Measurements from ENCODE around the gene MEGF6. TPM values are rescaled to one million over a fixed set of nuclear protein-coding genes. Genes with fewer than 3 reads are reported as not detected.

The MEGF6 gene
- total and polyA plus RNA-seq, 9 of the 15 experiments (the other 6 are each of a cell fraction or from before 2014, with no cell fraction given): 0.03 to 1.7 (median 0.24) TPM; not detected in 3

- 3% methylated on average over 7 of the region's 8 CpGs for WGBS (ENCODE audit: insufficient coverage, low coverage, missing lambda C conversion rate)
- no peak for DNase-seq (ENCODE audit: extremely low read depth in 1 of 4, low spot score in 3 of 4)
- peaks cover 9 to 32% of the 10 kb centered on the region in 2 experiments; a peak in 4 of 5 replicates for H3K27me3 ChIP-seq (ENCODE audit: control insufficient read depth in 2 of 2, insufficient read depth in 2 of 2, low read length in 2 of 2)
- no peaks in the 10 kb centered on the region; the same call in 1 of the 2 replicates for H3K9me3 ChIP-seq (replicated peaks; ENCODE audit: control insufficient read depth, insufficient read depth, low read depth, low read length)
- no peak overlapping the region for H3K4me2 ChIP-seq (ENCODE audit: insufficient read depth, low read length)
- 0 out of 2 replicates have a peak, but pooled peaks cover 7% of the 10 kb centered on the region for H4K20me1 ChIP-seq (replicated peaks; ENCODE audit: control insufficient read depth, insufficient read depth, low read length)
- no peak overlapping the region for H3K4me3 ChIP-seq
- BruUV-seq (replicated peaks): no TSS peak
- in situ Hi-C loops (cut with MboI) (no loop called here), intact Hi-C loops (cut with micrococcal nuclease) (no loop called here)
- no peak overlapping the region for H3K27ac ChIP-seq (ENCODE audit: extremely low read depth, low read depth, low read length)
- peaks cover 0 to 8% of the 10 kb centered on the region in 2 experiments; a peak in 3 of 5 replicates for H3K4me1 ChIP-seq (replicated peaks in 1 of 2; ENCODE audit: control insufficient read depth in 2 of 2, insufficient read depth in 2 of 2, low read length in 2 of 2)
- no peak for ATAC-seq
- ChIA-PET POLR2A (interaction anchor here (0.6 kb wide), 2 partner anchors 329 to 1955 kb away, joined by 3 read pairs; no protein-coding TSS in a partner anchor), CTCF (ENCODE audit: low intra/inter-chr PET ratio) (no interaction called here)
- H3K9ac ChIP-seq (ENCODE audit: insufficient read depth in 1 of 2, low read depth in 2 of 2, low read length in 2 of 2): no peak overlapping the region
- FAIRE-seq: no peak
- no peaks in the 10 kb centered on the region for H3K36me3 ChIP-seq (ENCODE audit: control insufficient read depth, insufficient read depth, low read length)
- H2AFZ ChIP-seq (ENCODE audit: low read depth, low read length): no peak overlapping the region
- no peaks in the 10 kb centered on the region for H3K9me1 ChIP-seq (ENCODE audit: control insufficient read depth, insufficient read depth, low read length)
- no peaks in the 10 kb centered on the region for H3K79me2 ChIP-seq (ENCODE audit: control insufficient read depth, insufficient read depth, low read length)
- TF ChIP-seq CTCFL (IDR thresholded peaks at IDR 0.05; ENCODE audit: borderline replicate concordance, insufficient read depth, low read depth, low read length, poor library complexity, severe bottlenecking): no peak
- TF ChIP-seq ILK (tag; IDR thresholded peaks at IDR 0.05; ENCODE audit: borderline replicate concordance, low read depth): no peak
- TF ChIP-seq TFAP4 (CRISPR knock-in tag; IDR thresholded peaks at IDR 0.05; ENCODE audit: borderline replicate concordance): no peak
- no peak for TF ChIP-seq SRSF3 (IDR thresholded peaks at IDR 0.05; ENCODE audit: insufficient read depth, low read length)
- no peak for TF ChIP-seq ARID3B (CRISPR knock-in tag; IDR thresholded peaks at IDR 0.05; ENCODE audit: borderline replicate concordance)
- no peak for TF ChIP-seq PREB (CRISPR knock-in tag; IDR thresholded peaks at IDR 0.05)
- TF ChIP-seq GATAD2B (IDR thresholded peaks at IDR 0.05; ENCODE audit: borderline replicate concordance): no peak
- TF ChIP-seq SMAD3 (CRISPR knock-in tag; conservative IDR thresholded peaks at IDR 0.05): no peak
- TF ChIP-seq CHD2 (IDR thresholded peaks at IDR 0.05; ENCODE audit: low read depth, low read length): no peak
- no peak for TF ChIP-seq SNIP1 (IDR thresholded peaks at IDR 0.05; ENCODE audit: low read depth)
- no peak for TF ChIP-seq POLR3A (IDR thresholded peaks at IDR 0.05; ENCODE audit: borderline replicate concordance, extremely low read depth, insufficient read depth, insufficient read length)
- TF ChIP-seq ZNF174 (CRISPR knock-in tag; IDR thresholded peaks at IDR 0.05): no peak
- no peak for TF ChIP-seq NR2C2 (CRISPR knock-in tag; IDR thresholded peaks at IDR 0.05)
- TF ChIP-seq NR2C2 (tag; IDR thresholded peaks at IDR 0.05): no peak
Observed at GRCh38 chr1:3578433-3578805, 32.9 kb downstream of the MEGF6 start.

Data from K562 (cell line).